GM21367 (cell line): Measurements from ENCODE around the gene ACOD1.
"Not testable (repeated sequence)": the region's sequence is repeated elsewhere in the genome, so short reads cannot be mapped to it uniquely, and the experiment has no call there.

Experiments
- ATAC-seq: cut with Tn5 transposase; IDR thresholded peaks from one replicate; pipeline ENCODE4 v1.9.1; 2021; ENCODE audit not compliant: unreplicated experiment

ACOD1 gene

GRCh38 chr13:76948149-76948548 is at the start of gene ACOD1:
ACOD1 (plus strand) TSS chr13:76948511; CDS start chr13:76948559, 48 bp downstream.
- no peak for ATAC-seq

GRCh38 chr13:76899066-76899465 is 49.2 kb upstream of the ACOD1 start:
- not testable (repeated sequence) for ATAC-seq

- ATAC-seq, result peak; percentile 96
These were observed 44.7 kb upstream of the ACOD1 start for GRCh38 chr13:76903544-76904162.

- ATAC-seq, result no peak
These were observed 43.8 kb upstream of the ACOD1 start for GRCh38 chr13:76904507-76904906.

GRCh38 chr13:76912476-76912875 is 35.8 kb upstream of the ACOD1 start:
- ATAC-seq, result no peak

- ATAC-seq, result no peak
These were observed 34.4 kb upstream of the ACOD1 start for GRCh38 chr13:76913898-76914297.

- no peak for ATAC-seq
These were observed 31.2 kb upstream of the ACOD1 start for GRCh38 chr13:76917095-76917494.

- not testable (repeated sequence) for ATAC-seq
These were observed 30.4 kb upstream of the ACOD1 start for GRCh38 chr13:76917755-76918481.

GRCh38 chr13:76921516-76921915 is 26.8 kb upstream of the ACOD1 start:
- no peak for ATAC-seq

- ATAC-seq, result no peak
These were observed 23.2 kb upstream of the ACOD1 start for GRCh38 chr13:76925115-76925514.

GRCh38 chr13:76927955-76928354 is 20.4 kb upstream of the ACOD1 start:
- ATAC-seq, result no peak

GRCh38 chr13:76928456-76928855 is 19.9 kb upstream of the ACOD1 start:
- no peak for ATAC-seq

GRCh38 chr13:76929320-76929719 is 19.0 kb upstream of the ACOD1 start:
- ATAC-seq, result no peak

- ATAC-seq, result no peak
These were observed 18.4 kb upstream of the ACOD1 start for GRCh38 chr13:76929851-76930374.

GRCh38 chr13:76932076-76932475 is 16.2 kb upstream of the ACOD1 start:
- no peak for ATAC-seq

GRCh38 chr13:76934671-76935070 is 13.6 kb upstream of the ACOD1 start:
- no peak for ATAC-seq

GRCh38 chr13:76936763-76937162 is 11.5 kb upstream of the ACOD1 start:
- ATAC-seq, result no peak

- no peak for ATAC-seq
These were observed 11.0 kb upstream of the ACOD1 start for GRCh38 chr13:76937281-76937820.

GRCh38 chr13:76939215-76939614 is 9.1 kb upstream of the ACOD1 start:
- no peak for ATAC-seq

GRCh38 chr13:76942363-76942762 is 5.9 kb upstream of the ACOD1 start:
- no peak for ATAC-seq

GRCh38 chr13:76943646-76944045 is 4.7 kb upstream of the ACOD1 start:
- no peak for ATAC-seq

GRCh38 chr13:76944456-76944855 is 3.9 kb upstream of the ACOD1 start:
- no peak for ATAC-seq
